DND-41 (cell line): ENCODE measurements around the gene PMEL.

Source experiments
- EZH2 ChIP-seq: IDR thresholded peaks from 3 replicates; pipeline ENCODE4 v1.6.1; 2012; ENCODE audit warnings: borderline replicate concordance, low read depth, mild to moderate bottlenecking, moderate library complexity, low read length, inconsistent platforms; ENCODE audit not compliant: severe bottlenecking
- TF ChIP-seq, protein P1 (sequence below): IDR thresholded peaks from 2 replicates; pipeline ENCODE4 v1.5.1; 2012; ENCODE audit warnings: borderline replicate concordance, low read length, moderate library complexity, mild to moderate bottlenecking; ENCODE audit not compliant: poor library complexity, severe bottlenecking; ENCODE audit errors: extremely low read depth

- TF ChIP-seq EZH2: no peak
- TF ChIP-seq, protein P1, sequence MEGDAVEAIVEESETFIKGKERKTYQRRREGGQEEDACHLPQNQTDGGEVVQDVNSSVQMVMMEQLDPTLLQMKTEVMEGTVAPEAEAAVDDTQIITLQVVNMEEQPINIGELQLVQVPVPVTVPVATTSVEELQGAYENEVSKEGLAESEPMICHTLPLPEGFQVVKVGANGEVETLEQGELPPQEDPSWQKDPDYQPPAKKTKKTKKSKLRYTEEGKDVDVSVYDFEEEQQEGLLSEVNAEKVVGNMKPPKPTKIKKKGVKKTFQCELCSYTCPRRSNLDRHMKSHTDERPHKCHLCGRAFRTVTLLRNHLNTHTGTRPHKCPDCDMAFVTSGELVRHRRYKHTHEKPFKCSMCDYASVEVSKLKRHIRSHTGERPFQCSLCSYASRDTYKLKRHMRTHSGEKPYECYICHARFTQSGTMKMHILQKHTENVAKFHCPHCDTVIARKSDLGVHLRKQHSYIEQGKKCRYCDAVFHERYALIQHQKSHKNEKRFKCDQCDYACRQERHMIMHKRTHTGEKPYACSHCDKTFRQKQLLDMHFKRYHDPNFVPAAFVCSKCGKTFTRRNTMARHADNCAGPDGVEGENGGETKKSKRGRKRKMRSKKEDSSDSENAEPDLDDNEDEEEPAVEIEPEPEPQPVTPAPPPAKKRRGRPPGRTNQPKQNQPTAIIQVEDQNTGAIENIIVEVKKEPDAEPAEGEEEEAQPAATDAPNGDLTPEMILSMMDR: no peak
Measured at GRCh38 chr12:56010111-56010570, 44.3 kb upstream of the PMEL start.
